ENCODE measurements around the gene IMP4. TPM values are rescaled to one million over a fixed set of nuclear protein-coding genes. Genes with fewer than 3 reads are reported as not detected.
A peak's percentile ranks its signal among the peaks of the same experiment; 100 is the strongest.

Gene IMP4
- total and polyA plus RNA-seq, 2 of the 13 experiments (the other 11 are each of a cell fraction or from before 2014, with no cell fraction given), result 142 to 158 TPM

DNA sequence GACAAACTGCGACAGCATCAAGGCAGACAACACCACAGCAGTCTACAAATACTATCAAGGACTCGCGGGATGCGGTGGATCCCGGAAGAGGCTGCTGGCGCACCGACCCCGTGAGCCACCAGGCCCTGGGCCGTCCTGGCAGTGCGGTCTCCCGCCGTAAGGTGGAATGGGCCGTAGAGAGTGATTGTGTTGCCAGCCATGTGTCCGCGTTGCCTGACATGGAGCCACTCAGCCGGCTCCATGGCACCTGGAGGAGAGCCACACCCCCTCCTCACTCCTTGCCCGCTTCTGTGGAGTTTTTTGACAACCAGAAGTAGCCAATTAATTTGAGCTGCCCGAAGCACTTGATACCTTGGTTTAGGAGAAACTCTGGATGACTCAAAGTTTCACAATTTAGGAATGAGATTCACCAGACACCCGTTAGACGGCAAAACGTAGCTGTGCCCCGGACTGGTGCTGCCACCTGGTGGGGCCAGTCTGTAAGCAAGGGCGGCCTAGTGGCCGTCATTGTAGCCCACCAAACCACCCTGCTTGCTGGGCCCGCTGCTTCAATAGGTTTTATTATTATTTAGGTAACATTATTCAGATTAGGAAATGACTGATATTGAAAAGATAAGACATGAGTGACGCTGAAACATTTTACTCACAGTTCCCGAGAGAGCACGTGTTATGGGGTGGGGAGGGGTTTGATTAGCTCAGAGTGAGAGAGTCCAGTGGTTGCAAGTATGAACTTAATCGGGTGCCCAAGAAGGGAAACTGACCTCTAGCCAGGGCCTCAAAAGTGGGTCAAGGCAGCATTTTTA, 10.2 kb upstream of the IMP4 start (continued):
- TF ChIP-seq GRHL1 (CRISPR knock-in tag; conservative IDR thresholded peaks at IDR 0.05), result no peak
- no peak for TF ChIP-seq KLF15 (CRISPR knock-in tag; IDR thresholded peaks at IDR 0.05; ENCODE audit: borderline replicate concordance)
- no peak for TF ChIP-seq SRF (IDR thresholded peaks at IDR 0.05; ENCODE audit: low read depth, low read length)
- no peak for TF ChIP-seq ZNF878 (CRISPR knock-in tag; IDR thresholded peaks at IDR 0.05)
- TF ChIP-seq STAT6 (CRISPR knock-in tag; IDR thresholded peaks at IDR 0.05; ENCODE audit: borderline replicate concordance), result no peak
- no peak for TF ChIP-seq PAXIP1 (CRISPR knock-in tag; conservative IDR thresholded peaks at IDR 0.05)
- TF ChIP-seq ZNF570 (CRISPR knock-in tag; IDR thresholded peaks at IDR 0.05; ENCODE audit: borderline replicate concordance), result no peak
- no peak for TF ChIP-seq ZNF589 (CRISPR knock-in tag; conservative IDR thresholded peaks at IDR 0.05)
- no peak for TF ChIP-seq E2F2 (CRISPR knock-in tag; IDR thresholded peaks at IDR 0.05; ENCODE audit: borderline replicate concordance)
- no peak for TF ChIP-seq DPF2 (CRISPR knock-in tag; IDR thresholded peaks at IDR 0.05; ENCODE audit: borderline replicate concordance, low read depth)
- no peak; the same call in 1 of the 2 replicates for TF ChIP-seq ZFP1 (CRISPR knock-in tag; IDR thresholded peaks at IDR 0.05)
- no peak for TF ChIP-seq JUNB (CRISPR knock-in tag; IDR thresholded peaks at IDR 0.05; ENCODE audit: borderline replicate concordance)
- TF ChIP-seq NR1H2 (CRISPR knock-in tag; IDR thresholded peaks at IDR 0.05; ENCODE audit: borderline replicate concordance, low read depth), result no peak
- TF ChIP-seq NAIF1 (CRISPR knock-in tag; IDR thresholded peaks at IDR 0.05; ENCODE audit: borderline replicate concordance), result no peak
- no peak for TF ChIP-seq ZFYVE20 (CRISPR knock-in tag; IDR thresholded peaks at IDR 0.05; ENCODE audit: borderline replicate concordance, low read depth)
- 0 out of 2 replicates have a peak, but pooled peaks have one; percentile 23 for TF ChIP-seq ZNF12 (CRISPR knock-in tag; IDR thresholded peaks at IDR 0.05)
- no peak for TF ChIP-seq MXD3 (CRISPR knock-in tag; IDR thresholded peaks at IDR 0.05)
- peak; percentile 81 for TF ChIP-seq PTBP1 (IDR thresholded peaks at IDR 0.05; ENCODE audit: low read depth, low read length, poor library complexity, severe bottlenecking)
- TF ChIP-seq ZNF335 (CRISPR knock-in tag; IDR thresholded peaks at IDR 0.05), result no peak
